GM18507 (cell line): ENCODE measurements around the gene TRIM9.

Experiments
- DNase-seq: peaks from one replicate; pipeline ENCODE4 v3.0.0; 2011; ENCODE audit warnings: low read depth; ENCODE audit not compliant: insufficient read length; ENCODE audit errors: extremely low spot score
- FAIRE-seq: peaks from 2 replicates; lab custom pipeline; 2011; peaks lifted over from hg19 to GRCh38; lab: Jason Lieb, UNC

The TRIM9 gene

DNA sequence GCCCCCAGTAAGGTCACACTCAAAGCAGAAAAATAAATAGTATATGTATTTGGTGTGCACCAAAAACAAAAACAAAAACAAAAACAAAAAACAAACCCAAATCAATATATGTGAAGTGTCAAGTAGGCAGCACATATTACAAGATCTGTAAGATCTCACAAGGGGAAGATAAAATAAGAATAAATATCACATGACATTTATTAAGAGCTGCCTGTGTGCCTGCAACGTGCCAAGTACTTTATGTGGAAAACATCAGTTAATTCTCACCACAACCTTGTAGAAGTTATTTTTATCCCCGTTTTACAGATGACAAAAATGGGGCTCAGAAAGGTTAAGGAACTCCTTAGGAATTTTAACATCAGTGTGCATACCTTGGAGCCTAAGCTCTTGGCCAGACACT, 26.6 kb downstream of the TRIM9 start:
- FAIRE-seq = no peak

DNA sequence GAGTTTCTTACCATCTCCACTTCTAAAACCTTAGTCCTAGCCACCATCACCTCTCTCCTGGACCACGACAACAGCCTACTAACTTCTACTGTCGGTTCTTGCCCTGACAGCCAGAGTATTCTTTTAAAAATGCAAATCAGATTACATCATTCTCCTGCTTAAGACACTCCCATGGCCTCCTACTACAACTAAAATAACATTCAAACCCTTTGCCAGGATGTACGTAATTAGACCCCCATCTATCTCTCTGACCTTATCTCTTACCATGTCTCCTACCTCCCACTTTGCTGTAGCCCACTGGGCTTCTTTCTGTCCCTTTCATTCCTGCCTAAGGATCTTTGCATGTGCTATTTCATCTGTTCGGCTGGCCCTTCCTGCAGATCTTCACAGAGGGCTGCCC, 27.6 kb downstream of the TRIM9 start:
- FAIRE-seq (no peak), DNase-seq (no peak)

More for the DNA sequence above, 26.6 kb downstream of the TRIM9 start:
- no peak for DNase-seq

DNA sequence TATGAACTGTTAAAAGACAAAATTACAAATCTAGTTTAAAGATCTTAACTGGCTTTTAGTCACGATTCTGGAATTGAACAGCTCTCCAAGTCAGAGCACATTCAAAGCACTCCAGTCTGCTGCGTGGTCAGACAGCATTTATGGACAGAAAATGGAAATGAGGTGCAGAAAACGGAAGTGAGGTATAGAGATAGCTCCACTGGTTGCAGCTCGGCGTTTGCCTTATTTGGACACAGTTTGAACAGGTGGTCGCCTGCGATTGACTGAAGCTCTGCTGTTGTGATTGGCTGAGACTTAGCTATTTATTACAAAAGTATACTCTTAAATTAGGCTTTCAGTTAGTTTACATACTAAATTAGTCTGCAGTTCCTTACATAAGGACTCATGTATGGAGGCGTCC, 28.3 kb downstream of the TRIM9 start:
- DNase-seq = no peak
- no peak for FAIRE-seq

DNA sequence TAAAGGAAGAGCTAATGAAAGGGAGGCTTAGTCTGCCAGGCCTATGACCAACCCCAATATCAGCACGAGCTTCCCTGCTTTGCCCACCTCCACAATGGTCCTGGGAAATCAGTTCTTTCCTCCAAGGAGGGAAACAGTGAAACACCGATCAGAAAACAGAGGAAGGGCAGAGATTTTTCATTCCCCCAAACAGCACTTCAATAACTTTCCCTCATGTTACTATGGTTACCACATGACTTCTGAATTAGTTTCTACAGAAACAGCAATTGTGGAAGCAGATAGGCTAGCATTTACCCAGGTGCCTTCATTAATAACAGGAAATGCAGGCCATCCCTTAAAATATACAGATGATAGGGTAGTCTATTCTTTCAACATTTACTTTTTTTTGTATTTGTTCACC, 35.9 kb downstream of the TRIM9 start:
- DNase-seq (no peak), FAIRE-seq (no peak)

DNA sequence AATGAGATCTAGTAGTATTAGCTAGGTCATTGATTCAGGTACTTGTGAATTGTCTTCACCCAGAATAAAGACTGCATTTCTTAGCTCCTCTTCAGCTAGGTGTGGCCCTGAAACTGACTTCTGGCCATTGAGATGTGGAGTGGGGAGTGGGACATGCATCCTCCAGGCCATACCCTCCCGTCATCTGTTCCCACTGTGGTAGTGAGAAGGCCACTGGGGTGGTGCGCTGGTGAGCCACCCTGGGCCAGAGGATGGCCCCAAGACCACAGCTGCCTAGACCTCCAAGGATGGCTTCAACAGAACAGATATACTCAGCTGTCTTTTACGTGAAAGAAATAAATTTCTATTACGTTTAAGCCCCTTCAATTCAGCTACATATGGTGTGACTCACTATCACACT, 36.5 kb downstream of the TRIM9 start:
- no peak for DNase-seq
- no peak for FAIRE-seq

DNA sequence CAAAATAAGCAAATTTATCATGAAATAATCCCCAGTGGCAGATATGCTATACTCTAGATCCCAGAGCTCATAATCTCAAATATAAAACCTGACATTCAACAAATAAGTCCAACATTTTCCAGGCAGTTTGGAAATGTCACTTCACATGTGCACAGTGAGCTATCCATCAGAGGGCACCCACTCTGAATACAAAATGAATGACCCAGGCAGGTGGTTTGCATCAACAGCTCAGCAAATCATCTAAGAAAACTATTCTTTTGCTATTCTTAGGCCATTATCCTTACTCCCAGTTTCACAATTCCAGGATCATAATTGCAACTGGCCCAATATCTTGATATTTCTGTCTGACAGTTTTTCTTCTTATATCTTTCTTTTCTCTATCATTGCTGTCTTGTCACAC, 38.5 kb downstream of the TRIM9 start:
- FAIRE-seq (no peak), DNase-seq (no peak)

DNA sequence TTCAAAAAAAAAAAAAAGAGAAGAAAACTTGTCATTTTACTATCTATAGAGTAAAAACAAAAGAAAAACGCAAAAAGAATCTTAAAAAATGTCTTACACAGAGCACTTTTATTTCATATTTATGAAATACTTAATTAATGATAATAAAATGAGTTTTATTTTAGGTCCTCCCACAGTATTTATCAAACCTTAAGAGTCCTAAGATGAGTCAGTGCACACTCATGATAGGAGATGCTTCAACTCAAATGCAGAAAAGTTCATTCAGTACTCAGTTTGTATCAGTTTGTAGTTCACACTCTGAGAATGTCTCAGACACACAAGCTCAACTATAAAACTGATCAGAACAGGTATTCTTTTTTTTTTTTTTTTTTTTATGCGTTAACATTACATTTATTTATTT, 41.7 kb downstream of the TRIM9 start:
- DNase-seq (no peak), FAIRE-seq (no peak)

DNA sequence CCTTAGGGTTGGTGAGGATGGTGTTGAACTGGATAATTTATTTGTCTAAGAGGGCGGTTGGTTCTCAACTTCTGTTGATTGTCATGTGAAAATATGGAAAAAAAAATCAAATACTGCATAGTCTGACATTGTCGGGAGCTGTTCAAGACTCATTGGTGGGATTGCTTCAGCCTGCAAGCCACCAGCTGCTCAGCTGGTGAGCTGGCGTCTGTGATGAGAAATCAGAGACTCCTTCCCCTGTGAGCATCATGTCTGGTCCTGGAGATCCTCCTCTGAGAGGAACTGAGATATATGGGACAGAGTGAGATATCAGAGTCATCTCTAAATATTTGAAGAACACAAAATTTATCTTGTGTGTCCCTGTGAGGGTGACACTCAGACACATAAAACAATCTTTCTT, 49.9 kb downstream of the TRIM9 start:
- DNase-seq (no peak), FAIRE-seq (no peak)

DNA sequence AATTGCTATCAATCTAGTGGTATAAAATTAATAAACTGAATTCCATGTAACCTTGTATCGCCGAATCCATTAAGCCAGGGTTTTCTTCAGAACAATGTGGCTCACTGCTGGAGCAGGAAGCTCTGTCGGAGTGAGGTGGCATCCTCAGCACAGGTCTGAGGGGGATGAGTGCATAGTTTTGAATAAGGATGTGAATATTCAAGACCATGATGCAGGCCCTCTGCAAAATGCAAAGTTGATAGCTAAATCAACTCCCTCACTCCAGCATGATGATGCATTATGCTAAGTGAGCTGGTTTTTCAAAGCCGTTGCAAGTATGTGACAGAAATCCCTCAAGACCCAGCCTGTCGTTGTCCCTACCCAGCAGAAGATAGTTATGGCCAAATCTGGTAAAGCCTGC, 53.0 kb downstream of the TRIM9 start:
- FAIRE-seq (no peak), DNase-seq (no peak)

DNA sequence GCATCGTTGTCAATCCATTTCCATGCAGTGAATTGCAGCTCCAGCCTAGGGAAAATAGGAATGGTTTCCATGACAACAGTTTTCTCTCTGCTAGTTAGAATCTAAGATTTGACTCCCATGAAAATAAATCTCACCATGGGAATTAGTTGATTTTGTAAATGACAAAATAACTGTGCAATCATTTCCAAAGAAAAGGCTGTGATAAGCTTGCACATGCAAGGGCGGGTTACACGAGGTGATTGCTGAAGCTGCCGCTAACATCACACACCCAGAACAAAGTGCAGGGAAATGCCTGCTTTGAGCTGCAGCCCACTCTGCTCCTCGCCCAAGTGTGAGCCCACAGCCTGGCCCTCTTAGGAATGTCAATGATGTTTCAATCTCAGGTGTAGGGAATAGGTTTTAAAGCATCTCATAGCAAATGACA, 53.8 kb downstream of the TRIM9 start:
- DNase-seq = no peak
- FAIRE-seq = no peak

DNA sequence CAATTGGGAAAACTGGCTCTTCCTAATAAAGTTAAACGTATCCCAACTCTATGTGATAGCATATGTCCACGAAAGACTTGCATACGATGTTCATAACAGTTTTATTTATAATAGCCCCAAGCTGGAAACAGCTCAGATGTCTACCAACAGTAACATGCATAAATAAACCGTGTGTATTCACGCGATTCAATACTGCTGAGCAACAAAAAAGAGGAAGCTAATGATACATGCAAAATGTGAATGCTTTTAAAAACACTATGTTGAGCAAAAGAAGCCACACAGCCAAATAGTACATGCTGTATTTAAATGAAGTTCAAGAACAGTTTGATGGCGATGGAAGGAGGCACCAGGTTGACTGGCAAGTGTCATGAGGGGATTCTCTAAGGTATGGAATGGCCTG, 55.7 kb downstream of the TRIM9 start:
- no peak for FAIRE-seq
- no peak for DNase-seq

DNA sequence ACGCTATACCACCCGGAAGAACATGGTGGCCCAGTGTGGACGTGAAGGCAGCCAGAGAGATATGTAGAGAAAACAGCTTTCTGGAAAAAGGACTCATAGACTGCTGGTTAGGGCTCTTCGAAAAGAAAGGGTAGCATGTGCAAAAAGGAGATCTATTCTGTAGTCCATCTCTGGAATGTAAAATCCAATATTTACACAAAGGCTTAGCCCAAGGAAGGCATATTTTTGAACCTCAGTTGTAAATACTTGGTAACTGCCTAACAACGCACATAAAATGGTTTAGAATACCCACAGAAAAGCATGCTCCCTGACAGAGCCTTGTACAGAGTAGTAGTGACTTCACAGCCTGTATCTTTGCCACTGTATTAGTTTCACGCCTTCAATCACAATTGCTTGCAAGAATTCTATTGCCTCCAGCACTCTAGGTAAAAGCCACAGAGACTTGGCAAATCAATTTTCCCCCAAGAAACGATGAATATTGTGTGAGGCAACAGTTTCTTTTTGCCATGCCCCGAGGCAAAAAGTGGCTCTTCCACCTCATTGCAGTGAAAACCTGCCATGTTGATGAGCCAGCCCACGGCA, 59.2 kb downstream of the TRIM9 start:
- DNase-seq = no peak
- FAIRE-seq = no peak

DNA sequence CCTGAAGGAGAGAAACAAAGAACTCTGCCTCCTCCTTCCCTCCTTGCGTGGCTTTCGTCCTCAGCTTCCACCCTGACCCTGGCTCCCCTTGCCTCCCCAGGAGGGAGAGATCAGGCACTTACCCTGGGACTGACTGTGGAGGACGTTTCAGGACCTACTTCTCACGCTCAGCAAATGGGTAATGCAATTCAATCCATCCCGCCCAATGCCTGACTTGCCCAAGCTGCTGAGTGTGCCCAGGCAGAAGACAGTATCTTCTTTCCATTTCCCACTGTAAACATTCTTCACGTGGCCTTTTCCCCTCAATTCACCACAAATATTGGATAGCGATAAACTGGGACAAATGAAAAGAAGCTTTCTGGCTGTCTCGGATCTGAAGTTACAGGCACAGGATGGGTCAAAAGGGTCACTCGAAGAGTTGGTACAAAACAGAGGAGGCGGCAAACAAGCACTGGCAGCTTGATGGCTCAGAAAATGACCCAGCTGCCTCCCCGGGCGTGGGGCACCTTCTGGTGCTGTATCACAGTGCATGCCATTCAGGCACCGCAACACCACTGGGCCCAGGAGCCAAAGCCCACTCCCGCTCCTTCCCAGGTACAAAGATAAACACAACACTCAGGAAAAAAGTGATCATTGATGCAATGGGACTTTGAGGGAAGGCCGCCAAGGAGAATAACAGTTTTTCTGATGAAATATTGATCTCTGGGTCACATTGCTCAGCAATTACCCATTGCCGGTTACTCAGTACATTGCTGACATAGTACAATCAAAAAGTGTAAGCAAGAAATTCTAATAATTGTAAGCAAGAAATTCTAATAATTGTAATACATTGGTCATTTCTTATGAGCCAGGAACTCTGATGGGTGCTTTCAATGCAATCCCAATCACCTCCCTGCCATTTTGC, 65.8 kb downstream of the TRIM9 start:
- FAIRE-seq (no peak), DNase-seq (no peak)

DNA sequence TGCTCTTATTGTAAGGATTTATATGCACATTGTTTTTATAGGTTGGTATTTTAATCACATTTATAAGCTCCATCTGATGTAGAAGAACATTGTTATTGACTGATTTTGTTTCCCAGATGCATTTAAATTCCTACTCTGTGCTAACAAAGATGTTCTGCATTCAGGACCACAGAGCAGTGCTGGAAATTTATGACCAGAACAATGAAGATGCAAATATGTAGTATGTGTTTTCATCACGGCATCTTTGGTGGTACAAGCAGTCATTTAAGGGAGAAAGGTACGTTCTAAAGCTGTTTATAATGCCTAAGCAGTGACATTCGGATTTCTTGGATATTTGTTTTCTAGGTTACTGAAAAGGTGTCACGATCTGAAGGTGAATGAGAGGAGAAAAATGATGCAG, 66.5 kb downstream of the TRIM9 start:
- no peak for FAIRE-seq
- no peak for DNase-seq

DNA sequence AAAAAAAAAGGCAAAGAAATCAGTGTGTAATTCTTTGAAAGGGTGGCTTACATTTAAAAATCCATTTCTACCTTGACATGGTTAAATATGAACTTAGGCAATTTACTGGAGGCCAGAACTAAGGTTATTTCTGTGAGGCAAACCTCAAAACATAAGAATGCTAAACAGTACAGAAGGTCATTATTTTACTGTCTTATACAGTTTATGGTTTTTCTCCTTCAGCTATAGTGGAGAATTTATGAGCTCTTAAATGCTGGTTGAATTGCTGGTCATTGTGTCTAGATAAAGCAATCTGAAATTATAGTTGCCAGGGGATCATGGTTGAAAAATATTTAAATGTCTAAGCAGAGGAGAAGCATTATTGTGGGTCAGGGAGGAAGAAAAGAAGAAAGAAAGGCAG, 70.5 kb downstream of the TRIM9 start:
- DNase-seq (no peak), FAIRE-seq (no peak)

DNA sequence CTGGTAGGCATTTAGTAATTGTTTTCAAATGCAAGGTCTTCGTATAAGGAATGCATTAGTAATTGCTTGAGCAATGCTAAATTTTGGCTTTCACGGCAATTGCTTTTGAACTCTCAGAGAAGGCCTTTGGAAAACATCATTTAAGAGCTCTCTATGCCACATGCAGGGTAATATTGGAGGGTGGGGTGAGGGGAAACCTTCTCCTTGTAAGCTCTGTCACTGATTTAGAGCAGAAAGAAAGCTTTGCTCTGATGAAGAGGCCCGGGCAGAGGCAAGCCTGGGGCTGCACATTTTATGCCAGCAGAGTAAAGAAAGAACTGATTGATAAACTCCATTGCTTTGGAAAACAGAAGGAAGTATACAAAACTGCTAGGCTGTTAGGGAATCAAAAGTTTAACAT, 70.9 kb downstream of the TRIM9 start:
- DNase-seq = no peak
- no peak for FAIRE-seq

DNA sequence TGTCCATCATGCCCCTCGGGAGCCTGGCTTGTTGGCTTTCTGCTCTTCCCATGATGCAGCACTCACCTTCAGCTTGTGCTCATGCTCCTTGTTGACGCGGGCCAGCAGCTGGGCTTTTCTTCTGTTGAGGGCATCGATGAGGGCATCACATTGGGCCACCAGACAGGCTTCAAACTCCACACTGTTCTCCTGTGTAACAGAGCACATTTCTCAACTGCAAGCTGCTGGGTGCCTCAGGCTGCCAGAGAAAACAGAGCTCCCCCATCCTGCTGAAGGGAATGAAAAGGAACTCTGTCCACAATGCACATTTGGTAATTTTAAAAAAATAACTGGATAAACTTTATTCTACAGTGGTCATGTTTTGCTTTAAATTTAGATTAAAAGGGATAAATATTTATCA, 72.1 kb downstream of the TRIM9 start:
- no peak for FAIRE-seq
- no peak for DNase-seq

DNA sequence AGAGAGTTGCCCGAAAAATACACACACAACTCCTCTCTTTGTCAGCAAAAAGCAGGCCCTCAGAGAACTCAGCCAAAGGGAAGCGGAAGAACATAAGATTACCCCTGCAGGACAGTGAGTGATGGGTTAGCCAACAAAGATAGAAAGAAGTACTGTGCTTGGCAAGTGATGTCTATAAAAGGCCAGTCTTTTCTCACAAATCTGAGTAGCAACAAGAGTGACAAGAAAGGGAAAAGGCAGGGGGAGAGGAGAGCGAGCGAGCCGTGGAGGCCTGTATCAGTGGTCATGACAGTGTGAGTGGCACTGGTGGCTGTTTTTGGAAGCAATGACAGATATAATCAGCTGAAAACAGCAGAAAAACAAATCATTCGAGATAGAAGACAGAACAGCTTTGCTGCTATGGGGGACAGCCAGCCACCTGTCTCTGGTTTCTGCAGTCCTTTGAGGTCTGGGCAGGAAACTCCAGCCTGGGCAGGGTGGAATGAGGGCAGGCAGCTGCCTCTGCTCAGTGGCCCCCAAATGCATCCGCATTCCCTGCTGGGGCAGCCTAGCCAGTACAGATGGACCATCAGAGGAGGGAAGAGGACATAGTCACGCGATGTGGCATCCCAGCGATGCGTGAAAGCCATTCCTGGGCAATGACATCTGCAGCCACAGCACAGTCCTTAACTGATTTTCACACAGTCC, 74.7 kb downstream of the TRIM9 start:
- no peak for FAIRE-seq
- DNase-seq = no peak

DNA sequence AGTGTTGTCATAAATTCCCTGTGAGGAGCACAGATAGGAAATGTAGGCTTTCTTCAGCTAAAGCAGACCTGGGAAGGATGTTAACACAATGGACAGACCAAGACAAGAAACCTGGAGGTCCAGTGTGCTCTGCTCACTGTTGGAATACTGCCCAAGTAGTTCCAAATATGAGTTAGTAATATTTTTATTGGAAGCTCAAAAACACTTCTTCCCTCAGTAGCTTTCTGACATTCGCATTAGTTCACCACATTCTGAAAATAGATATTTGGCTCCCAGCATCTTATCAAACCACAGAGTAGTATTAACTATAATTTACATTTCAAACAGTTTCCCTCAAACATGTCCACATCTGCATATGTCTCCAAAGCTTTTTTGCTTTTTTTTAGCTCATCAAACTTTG, 75.8 kb downstream of the TRIM9 start:
- no peak for FAIRE-seq
- DNase-seq = no peak

DNA sequence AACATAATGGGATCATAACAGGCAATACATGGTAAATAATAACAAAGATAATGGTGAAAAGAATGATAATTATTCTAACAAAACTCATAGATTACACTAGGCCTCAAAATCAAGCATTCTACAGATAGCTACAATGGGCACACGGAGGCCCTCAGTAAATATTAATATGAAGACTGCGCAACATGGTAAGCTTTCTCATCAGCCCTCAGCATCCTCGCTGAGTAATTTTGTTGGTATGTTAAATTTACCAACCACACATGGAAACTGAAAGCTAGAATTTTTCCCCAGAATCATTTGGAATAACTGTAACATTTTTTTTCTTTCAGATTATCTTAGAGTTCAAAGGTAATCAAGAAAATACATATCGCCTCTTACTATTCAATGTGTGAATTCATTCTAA, 76.4 kb downstream of the TRIM9 start:
- FAIRE-seq = no peak

DNA sequence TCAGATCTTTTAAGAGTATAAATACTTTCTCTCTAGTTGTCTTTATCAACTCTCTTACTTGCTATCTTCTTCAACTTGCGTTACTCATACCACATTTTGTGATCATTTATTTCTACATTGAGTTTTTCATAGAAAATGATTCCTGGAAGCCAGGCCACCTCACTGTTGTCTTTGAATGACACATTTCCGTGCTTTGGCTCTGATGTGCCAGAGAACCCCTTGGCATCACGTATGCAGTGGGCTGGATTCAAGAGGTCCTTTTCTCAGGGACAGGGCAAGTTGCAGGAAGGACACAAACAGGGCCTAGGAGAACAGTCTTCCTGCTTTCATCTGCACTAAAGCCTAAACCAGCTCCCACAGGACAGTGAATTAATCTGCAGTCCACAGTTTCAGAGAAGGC, 80.3 kb downstream of the TRIM9 start:
- FAIRE-seq (no peak), DNase-seq (no peak)

More for the DNA sequence above, 76.4 kb downstream of the TRIM9 start:
- DNase-seq = no peak
